H1 (cell line): ENCODE measurements around the gene KCTD20. TPM values are rescaled to one million over a fixed set of nuclear protein-coding genes. Genes with fewer than 3 reads are reported as not detected.

Experiments used
- CTCF ChIA-PET: fragments of 300-600 bp; sonication (Branson Sonifier 250); formaldehyde crosslinking; loops from one replicate; lab custom pipeline; 2021; ENCODE audit not compliant: partially characterized antibody; lab: Charles Lee
- POLR2A ChIA-PET: fragments of 300-600 bp; sonication (Branson Sonifier 250); formaldehyde crosslinking; loops from one replicate; lab custom pipeline; 2021; ENCODE audit warnings: inconsistent platforms; ENCODE audit not compliant: partially characterized antibody; lab: Charles Lee
- DNase-seq, 2 experiments: peaks; one replicate each; pipeline versions ENCODE4 v3.0.0 to v3.0.0-alpha.2; 2010 to 2022; ENCODE audit warnings: low spot score in 2 of 2, low read depth in 1 of 2, mixed read lengths in 1 of 2
- FAIRE-seq: peaks from 2 replicates; lab custom pipeline; 2011; peaks lifted over from hg19 to GRCh38; lab: Jason Lieb, UNC
- H2AFZ ChIP-seq: 2 replicates; pipeline ENCODE4 v1.8.1; 2012; ENCODE audit warnings: low read length, inconsistent platforms
- H2AK5ac ChIP-seq: 2 replicates; pipeline ENCODE4 v1.6.1; 2013; ENCODE audit warnings: low read depth, low read length
- H2BK120ac ChIP-seq: replicated peaks from 2 replicates; pipeline ENCODE3; 2013; ENCODE audit warnings: low read depth, low read length, inconsistent platforms
- H2BK12ac ChIP-seq: 2 replicates; pipeline ENCODE4 v1.6.1; 2013; ENCODE audit warnings: low read depth, low read length
- H2BK15ac ChIP-seq: 2 replicates; pipeline ENCODE4 v1.6.1; 2013; ENCODE audit warnings: low read length
- H2BK20ac ChIP-seq: 2 replicates; pipeline ENCODE4 v1.6.1; 2013; ENCODE audit warnings: low read length
- H2BK5ac ChIP-seq: 2 replicates; pipeline ENCODE4 v1.6.1; 2013; ENCODE audit warnings: low read depth, low read length
- H3K14ac ChIP-seq: 2 replicates; pipeline ENCODE4 v1.6.1; 2013; ENCODE audit warnings: inconsistent platforms; ENCODE audit not compliant: insufficient read length
- H3K18ac ChIP-seq: 2 replicates; pipeline ENCODE4 v1.6.1; 2013; ENCODE audit warnings: low read length; ENCODE audit errors: extremely low read depth
- H3K23ac ChIP-seq: 2 replicates; pipeline ENCODE4 v1.6.1; 2013; ENCODE audit warnings: inconsistent platforms; ENCODE audit not compliant: insufficient read length
- H3K23me2 ChIP-seq: 2 replicates; pipeline ENCODE4 v1.6.1; 2013; ENCODE audit warnings: low read depth, low read length
- H3K27ac ChIP-seq: 2 replicates; pipeline ENCODE4 v1.6.1; 2011; ENCODE audit warnings: low read depth, low read length, inconsistent platforms
- H3K27me3 ChIP-seq, 4 experiments: replicated peaks in 1 of 4; 1 replicate in 1 of 4; 2 replicates in 3 of 4; pipeline versions ENCODE4 v1.6.1 to v1.8.1; 2011 to 2013; ENCODE audit warnings: low read length in 3 of 4, mild to moderate bottlenecking in 3 of 4, inconsistent platforms in 2 of 4, mixed read lengths in 2 of 4, moderate library complexity in 1 of 4; ENCODE audit not compliant: control insufficient read depth in 3 of 4, insufficient read depth in 3 of 4; ENCODE audit errors: extremely low read depth in 1 of 4
- H3K36me3 ChIP-seq, 4 experiments: 2 replicates each; pipeline versions ENCODE4 v1.6.1 to v1.8.1; 2011 to 2013; ENCODE audit warnings: mild to moderate bottlenecking in 4 of 4, low read length in 3 of 4, moderate library complexity in 2 of 4, control low read depth in 1 of 4, inconsistent platforms in 1 of 4; ENCODE audit not compliant: insufficient read depth in 4 of 4, control insufficient read depth in 2 of 4
- H3K4ac ChIP-seq: replicated peaks from 2 replicates; pipeline ENCODE3; 2013; ENCODE audit warnings: low read length, low read depth, mixed read lengths, inconsistent platforms; ENCODE audit not compliant: insufficient read length
- H3K4me1 ChIP-seq, 4 experiments: replicated peaks in 1 of 4; 1 replicate in 1 of 4; 2 replicates in 3 of 4; pipeline versions ENCODE4 v1.6.1 to v1.8.1; 2011 to 2013; ENCODE audit warnings: low read length in 3 of 4, inconsistent platforms in 2 of 4, mixed read lengths in 1 of 4; ENCODE audit not compliant: insufficient read depth in 4 of 4, control insufficient read depth in 3 of 4
- H3K4me2 ChIP-seq, 2 experiments: 2 replicates each; pipeline versions ENCODE4 v1.6.1 to v1.8.1; 2011 to 2013; ENCODE audit warnings: low read depth in 2 of 2, low read length in 2 of 2, control low read depth in 1 of 2, inconsistent platforms in 1 of 2, mild to moderate bottlenecking in 1 of 2; ENCODE audit not compliant: insufficient read depth in 1 of 2
- H3K4me3 ChIP-seq, 4 experiments: fragments of 200-600, 300-600 bp in 1 of 4; sonication (generic), shearing (Covaris generic), sonication (Bioruptor Twin) in 1 of 4; 2 replicates each; pipeline versions ENCODE4 v1.5.1 to v1.8.1; 2011 to 2016; ENCODE audit warnings: low read length in 4 of 4, low read depth in 3 of 4, control low read depth in 2 of 4, inconsistent platforms in 2 of 4, mild to moderate bottlenecking in 2 of 4, mixed read lengths in 1 of 4, moderate library complexity in 1 of 4; ENCODE audit not compliant: insufficient read depth in 2 of 4; ENCODE audit errors: extremely low read depth in 1 of 4
- H3K56ac ChIP-seq: replicated peaks from 2 replicates; pipeline ENCODE3; 2013; ENCODE audit warnings: low read depth, mild to moderate bottlenecking, mixed read lengths, low read length, inconsistent platforms; ENCODE audit not compliant: insufficient read length
- H3K79me1 ChIP-seq: 2 replicates; pipeline ENCODE4 v1.6.1; 2013; ENCODE audit warnings: low read depth, low read length, control low read depth
- H3K79me2 ChIP-seq, 2 experiments: 2 replicates each; pipeline versions ENCODE4 v1.6.1 to v1.8.1; 2012 to 2013; ENCODE audit warnings: low read length in 2 of 2, mild to moderate bottlenecking in 2 of 2, inconsistent platforms in 1 of 2; ENCODE audit not compliant: insufficient read depth in 2 of 2, control insufficient read depth in 1 of 2
- H3K9ac ChIP-seq, 4 experiments: replicated peaks in 1 of 4; 1 replicate in 1 of 4; 2 replicates in 3 of 4; pipeline versions ENCODE4 v1.6.1 to v1.8.1; 2011 to 2013; ENCODE audit warnings: low read depth in 3 of 4, low read length in 3 of 4, control low read depth in 2 of 4, mild to moderate bottlenecking in 2 of 4, moderate library complexity in 2 of 4, inconsistent platforms in 1 of 4; ENCODE audit errors: extremely low read depth in 1 of 4
- H3K9me3 ChIP-seq, 2 experiments: 2 replicates each; pipeline versions ENCODE4 v1.6.1 to v1.8.1; 2012 to 2013; ENCODE audit warnings: mild to moderate bottlenecking in 2 of 2, moderate library complexity in 2 of 2, control low read depth in 1 of 2, inconsistent platforms in 1 of 2, low read depth in 1 of 2, low read length in 1 of 2, mixed read lengths in 1 of 2; ENCODE audit not compliant: insufficient read depth in 2 of 2
- H4K20me1 ChIP-seq, 2 experiments: replicated peaks in 1 of 2; 2 replicates each; pipeline versions ENCODE3 to v1.8.1; 2011 to 2013; ENCODE audit warnings: inconsistent platforms in 2 of 2, low read length in 2 of 2, mild to moderate bottlenecking in 1 of 2; ENCODE audit not compliant: insufficient read depth in 2 of 2, control insufficient read depth in 1 of 2
- H4K5ac ChIP-seq: 2 replicates; pipeline ENCODE4 v1.6.1; 2013; ENCODE audit warnings: low read length, low read depth, mixed read lengths, inconsistent platforms; ENCODE audit not compliant: insufficient read length
- H4K8ac ChIP-seq: 2 replicates; pipeline ENCODE4 v1.8.0; 2013; ENCODE audit warnings: mild to moderate bottlenecking, moderate library complexity, low read length, inconsistent platforms; ENCODE audit not compliant: insufficient read depth; ENCODE audit errors: extremely low read depth
- H4K91ac ChIP-seq: replicated peaks from 2 replicates; pipeline ENCODE3; 2013; ENCODE audit warnings: low read length, mixed read lengths, inconsistent platforms; ENCODE audit not compliant: insufficient read length
- EZH2 ChIP-seq: fragments of 200-600 bp; sonication (generic); IDR thresholded peaks from 2 replicates; pipeline ENCODE4 v1.7.1; 2012; ENCODE audit warnings: low read depth, mild to moderate bottlenecking, moderate library complexity, low read length, inconsistent platforms; ENCODE audit not compliant: severe bottlenecking
- WGBS, 2 experiments: shearing (Covaris generic) in 1 of 2; methylation state at CpG; one replicate each; pipeline versions ENCODE4 v1.1.6 to v1.1.7; 2013 to 2015; ENCODE audit warnings: low lambda C conversion rate in 2 of 2, mixed read lengths in 2 of 2, inconsistent platforms in 1 of 2, low coverage in 1 of 2, missing lambda C conversion rate in 1 of 2; ENCODE audit not compliant: insufficient replicate concordance in 2 of 2, insufficient coverage in 1 of 2, insufficient read length in 1 of 2; ENCODE audit errors: extremely low coverage in 1 of 2, missing lambda C conversion rate in 1 of 2; 5-methylcytosine and 5-hydroxymethylcytosine counted together
- polyA plus RNA-seq, 7 experiments: library from polyadenylated mRNA; depleted of rRNA in 3 of 7; stranded (reverse) in 5 of 7; unstranded in 2 of 7; fragments of >200 nt in 5 of 7; fragments of 200-250 nt in 2 of 7; gene quantifications; 1 replicate in 5 of 7; 2 replicates in 1 of 7; 4 replicates in 1 of 7; pipeline versions ENCODE4 v1.2.1 to v1.2.3, GENCODE V29; 2011 to 2013; ENCODE audit warnings: missing spikeins in 2 of 7, mixed read lengths in 2 of 7
- total RNA-seq: library from RNA; stranded (reverse); fragmentation: NEBNext Ultra II Directional; extraction: Animal tissue kit (Norgen Biotek cat#: 25700); gene quantifications from 2 replicates; pipeline ENCODE4 v1.2.1, GENCODE V29; 2021

The KCTD20 gene
- total and polyA plus RNA-seq, 2 of the 8 experiments (the other 6 are each of a cell fraction or from before 2014, with no cell fraction given): 10.1 to 26.2 TPM

DNA sequence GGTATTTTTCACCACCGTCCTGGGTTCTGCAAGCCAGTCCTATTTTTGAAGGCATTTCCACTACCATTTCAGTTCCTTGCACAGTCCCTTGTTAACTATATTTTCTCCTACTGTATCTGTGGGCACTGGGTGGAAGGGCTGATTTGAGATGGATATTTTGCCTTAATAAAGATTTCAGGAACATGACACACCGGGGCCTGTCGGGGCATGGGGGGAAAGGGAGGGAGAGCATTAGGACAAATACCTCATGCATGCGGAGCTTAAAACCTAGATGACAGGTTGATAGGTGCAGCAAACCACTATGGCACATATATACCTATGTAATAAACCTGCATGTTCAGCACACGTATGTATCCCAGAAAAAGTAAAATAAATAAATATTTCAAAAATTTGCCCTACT lies 82.1 kb downstream of the KCTD20 start:
- POLR2A ChIA-PET: no interaction called here
- H2AFZ ChIP-seq: no peak overlapping the region
- H2BK15ac ChIP-seq: no peak overlapping the region
- H2BK5ac ChIP-seq: no peak overlapping the region
- H3K79me2 ChIP-seq: no peaks in the 10 kb centered on the region; a peak in 2 of 4 replicates
- H2BK12ac ChIP-seq: no peak overlapping the region
- H3K4me3 ChIP-seq: no peak overlapping the region
- H3K4ac ChIP-seq: no peak overlapping the region
- peaks cover 2% of the 10 kb centered on the region in 2 experiments for H4K20me1 ChIP-seq
- H3K36me3 ChIP-seq: peaks cover 4 to 35% (median 13%) of the 10 kb centered on the region in 4 experiments; a peak in 6 of 8 replicates
- no peak overlapping the region for H3K23ac ChIP-seq
- 94% methylated on average over 5 of the region's 5 CpGs; no CpG with 5 or more reads in 1 of the 2 experiments for WGBS, 2 experiments
- peaks cover 5% of the 10 kb centered on the region for H3K79me1 ChIP-seq
- no peak overlapping the region for H3K27ac ChIP-seq
- CTCF ChIA-PET: no interaction called here
- H3K27me3 ChIP-seq: no peaks in the 10 kb centered on the region
- no peak overlapping the region for H3K56ac ChIP-seq
- FAIRE-seq (no peak), DNase-seq (no peak)
- no peak overlapping the region for H2BK20ac ChIP-seq
- H3K23me2 ChIP-seq: no peaks in the 10 kb centered on the region
- H3K14ac ChIP-seq: no peak overlapping the region
- no peak overlapping the region for H3K4me2 ChIP-seq
- H2BK120ac ChIP-seq: no peak overlapping the region
- no peak for TF ChIP-seq EZH2
- no peak overlapping the region for H3K18ac ChIP-seq
- H3K9me3 ChIP-seq: no peaks in the 10 kb centered on the region
- no peak overlapping the region for H4K91ac ChIP-seq
- no peak overlapping the region for H2AK5ac ChIP-seq
- no peak overlapping the region for H4K8ac ChIP-seq
- H3K9ac ChIP-seq: no peak overlapping the region
- no peak overlapping the region for H4K5ac ChIP-seq
- H3K4me1 ChIP-seq: no peaks in the 10 kb centered on the region
